HUDEP-2 (cell line): ENCODE measurements around the gene OR13C2.

Experiments
- DNase-seq, 76 experiments: peaks; one replicate each; lab custom pipeline; 2025; ENCODE audit not compliant: unreplicated experiment in 76 of 76; lab: John Stamatoyannopoulos, UW

The OR13C2 gene

GRCh38 chr9:104555521-104555920, 49.9 kb downstream of the OR13C2 start:
- no peak for DNase-seq
